ENCODE data around the gene KCND3. TPM values are rescaled to one million over a fixed set of nuclear protein-coding genes. Genes with fewer than 3 reads are reported as not detected.
"Not testable (repeated sequence)": the region's sequence is repeated elsewhere in the genome, so short reads cannot be mapped to it uniquely, and the experiment has no call there.

KCND3 gene
- polyA plus RNA-seq, 1 donor: 2.1 TPM

DNA sequence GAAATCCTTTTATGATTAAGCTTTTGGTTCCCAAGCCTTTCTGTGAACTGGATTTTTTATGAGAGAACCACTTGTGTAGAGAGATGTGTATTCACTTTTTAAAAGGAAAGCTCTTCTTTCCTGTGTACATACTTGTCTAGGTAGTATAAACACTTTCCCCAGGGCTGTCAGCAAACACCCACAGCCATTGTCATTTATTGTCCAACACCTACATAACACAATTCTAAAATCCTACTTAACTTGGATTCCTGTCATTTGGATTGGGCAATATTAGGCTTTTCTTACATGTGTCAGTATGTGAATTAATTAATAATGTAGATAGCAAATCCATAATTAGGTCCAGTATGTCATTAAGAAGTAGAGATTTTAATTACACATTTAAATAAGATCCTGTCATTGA is 221.4 kb downstream of the KCND3 start:
- no peak for DNase-seq

DNA sequence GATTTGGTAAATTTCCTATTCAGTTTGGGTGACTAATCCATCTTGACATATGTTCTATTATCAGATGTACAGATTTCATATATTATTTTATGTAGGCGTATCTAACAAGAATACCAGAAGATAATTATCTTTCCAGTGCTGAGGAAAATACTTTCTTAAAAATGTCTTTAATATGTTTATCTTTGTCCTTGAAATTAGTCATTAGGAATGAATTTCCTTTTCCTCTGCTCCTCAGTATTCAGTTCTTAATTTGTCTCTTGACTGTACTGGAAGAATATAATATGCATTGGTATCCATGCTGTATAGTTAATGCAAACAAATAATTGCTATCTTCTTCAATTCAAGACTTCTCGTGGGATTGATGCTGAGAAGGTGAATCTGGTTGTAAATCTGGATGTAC is 227.1 kb downstream of the KCND3 start:
- no peak for DNase-seq

DNA sequence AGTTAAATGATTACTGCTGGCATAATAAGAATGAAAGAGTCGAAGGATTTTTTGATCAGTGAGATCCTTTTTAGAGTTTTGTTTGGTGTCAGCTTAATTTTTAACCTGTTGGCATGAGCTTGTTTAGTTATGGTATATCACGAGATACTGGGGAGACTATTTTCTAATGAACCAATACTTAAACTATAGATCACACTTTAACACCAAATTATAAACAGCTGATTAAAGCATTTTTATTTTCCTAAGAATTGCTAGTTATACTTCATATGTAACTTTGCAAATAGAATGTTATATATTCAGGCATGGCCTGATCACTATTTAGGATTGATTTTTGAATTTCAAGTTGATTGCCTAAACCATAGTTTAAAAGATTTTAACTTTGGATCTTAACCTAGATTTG is 227.8 kb downstream of the KCND3 start:
- DNase-seq: no peak

DNA sequence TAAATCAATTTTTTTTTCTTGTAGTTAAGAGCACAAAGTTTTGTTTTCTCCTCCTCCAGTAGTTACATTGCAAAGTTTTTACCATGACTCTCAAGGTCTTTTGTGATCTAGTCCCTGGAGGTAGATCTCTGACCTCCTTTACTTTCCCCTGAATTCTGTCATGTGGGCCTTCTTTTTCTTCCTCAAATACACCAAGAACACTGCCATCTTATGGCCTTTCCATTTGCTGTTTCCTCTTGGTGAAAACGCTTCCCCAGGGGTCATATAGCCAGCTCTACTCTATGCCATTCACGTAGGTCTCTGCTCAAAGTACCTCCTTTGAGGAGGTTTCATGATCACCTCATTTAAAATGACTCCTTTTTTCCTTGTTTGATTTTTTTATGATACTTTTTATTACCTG is 231.1 kb downstream of the KCND3 start:
- no peak for DNase-seq

DNA sequence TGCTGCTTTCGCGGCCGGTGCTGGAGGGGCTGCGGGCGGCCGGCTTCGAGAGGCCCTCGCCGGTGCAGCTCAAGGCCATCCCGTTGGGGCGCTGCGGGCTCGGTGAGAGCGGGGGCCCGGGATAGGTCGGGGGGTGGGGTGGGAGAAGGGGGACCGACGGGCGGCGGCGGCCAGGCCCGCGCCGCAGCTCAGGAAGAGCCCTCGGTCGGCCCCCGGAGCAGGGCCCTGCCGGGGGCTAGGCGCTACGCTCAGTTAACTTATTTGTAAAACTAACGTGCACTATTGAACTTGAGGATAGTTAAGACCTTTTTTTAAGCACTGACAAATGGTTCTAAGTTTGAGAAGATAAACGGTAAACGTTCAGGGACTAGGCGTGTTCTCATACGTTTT is 233.3 kb downstream of the KCND3 start:
- no peak for DNase-seq

DNA sequence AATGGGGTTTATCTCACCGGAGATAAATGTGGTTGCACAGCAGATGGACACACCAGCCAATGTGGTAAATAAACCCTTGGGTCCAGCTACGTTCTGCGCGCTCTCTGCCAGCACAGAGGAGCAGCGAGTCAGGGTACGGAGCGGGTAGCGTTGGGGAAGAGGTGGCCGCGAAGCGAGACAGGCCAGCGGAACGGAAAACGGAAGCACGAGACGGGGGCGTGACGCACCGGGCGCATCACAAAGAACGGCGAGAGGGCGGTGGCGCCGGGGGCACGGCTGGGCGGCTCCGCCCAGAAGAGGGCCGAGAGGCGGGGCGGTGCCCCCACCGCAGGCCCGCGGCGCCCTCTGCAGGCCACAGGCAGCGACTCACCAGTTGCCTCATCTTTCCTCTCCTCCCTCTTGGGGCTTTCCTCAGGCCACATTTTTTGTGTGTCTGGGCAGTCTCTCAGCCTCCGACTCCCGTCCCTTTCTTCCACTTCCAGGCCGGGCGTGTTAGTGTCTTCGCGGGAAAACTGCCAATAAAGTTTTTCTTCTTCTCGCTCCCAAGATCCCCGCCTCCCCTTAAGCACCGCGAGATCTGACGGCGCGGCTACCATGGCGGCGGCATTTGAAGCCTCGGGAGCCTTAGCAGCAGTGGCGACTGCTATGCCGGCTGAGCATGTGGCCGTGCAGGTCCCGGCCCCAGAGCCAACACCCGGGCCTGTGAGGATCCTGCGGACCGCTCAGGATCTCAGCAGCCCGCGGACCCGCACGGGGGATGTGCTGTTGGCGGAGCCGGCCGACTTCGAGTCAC is 233.9 kb downstream of the KCND3 start, which contains the start of gene DDX20:
DDX20 (plus strand) TSS at position 571 of the 793 bp plus-strand sequence; CDS start at position 595, 24 bp downstream.
- DNase-seq: peak; percentile 95

DNA sequence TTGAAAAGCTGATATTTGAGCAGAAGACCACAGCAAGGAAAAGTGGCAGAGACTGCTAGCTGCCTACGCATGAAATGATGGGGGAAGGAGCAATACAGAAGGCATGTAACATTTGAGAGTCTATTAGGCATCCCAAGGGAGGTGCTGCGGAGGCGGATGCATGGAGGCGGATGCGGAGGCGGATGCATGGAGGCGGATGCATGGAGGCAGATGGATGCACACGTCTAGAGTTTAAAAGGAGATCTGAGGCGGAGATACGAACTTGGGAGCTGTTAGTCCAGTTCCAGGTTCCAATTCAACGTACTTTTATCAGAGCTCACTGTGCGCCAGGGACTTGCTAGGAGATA is 234.5 kb downstream of the KCND3 start:
- DNase-seq: peak; percentile 61

DNA sequence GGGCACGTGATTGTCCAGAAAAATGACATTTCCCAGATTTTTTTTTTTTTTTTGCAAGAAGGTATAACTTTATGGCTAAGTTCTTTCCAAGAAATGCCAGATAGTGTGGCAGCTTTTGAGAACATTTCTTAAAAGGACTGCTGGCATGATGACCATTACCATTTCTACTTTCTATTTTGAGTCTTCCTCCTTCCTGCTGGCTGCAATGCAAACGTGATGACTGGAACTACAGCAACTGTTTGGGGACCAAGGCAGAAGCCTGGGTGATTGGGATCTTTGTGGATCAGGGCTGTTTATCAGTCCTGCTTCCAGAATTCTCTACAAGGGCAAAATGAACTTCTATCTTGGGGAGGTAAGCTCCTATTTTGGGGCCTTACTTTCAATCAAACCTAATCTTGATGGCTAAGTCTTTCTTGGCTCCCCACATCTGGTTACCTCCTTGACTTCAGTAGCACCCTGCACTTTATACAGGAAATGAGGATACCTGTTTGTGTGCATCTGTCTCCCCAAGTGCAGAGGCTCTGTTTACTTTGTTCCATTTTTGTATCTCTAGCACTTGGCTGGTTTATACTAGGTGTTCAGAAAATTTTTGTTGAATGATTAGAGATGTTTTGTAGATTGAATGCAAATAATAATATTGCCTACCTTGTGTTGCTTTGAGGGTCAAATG is 237.4 kb downstream of the KCND3 start:
- no peak for DNase-seq

DNA sequence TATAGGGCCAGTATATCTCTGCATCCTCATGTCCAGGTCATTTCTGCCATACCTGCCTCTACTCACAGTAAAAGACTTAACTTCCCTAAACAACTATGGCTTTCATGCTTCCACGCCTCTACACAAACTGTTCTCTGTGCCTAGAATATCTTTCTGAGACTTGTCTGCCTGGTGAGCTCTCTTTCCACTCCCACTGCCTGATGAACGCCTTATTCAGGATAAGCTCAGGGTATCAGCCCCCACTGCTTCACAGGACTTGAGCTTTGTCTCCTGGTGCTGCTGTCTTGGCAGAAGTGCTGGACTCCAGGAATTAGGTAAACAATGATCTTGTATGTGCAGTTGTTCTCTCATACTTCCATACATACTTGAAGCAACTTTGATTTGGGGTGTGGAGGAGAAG is 238.6 kb downstream of the KCND3 start:
- DNase-seq: no peak

DNA sequence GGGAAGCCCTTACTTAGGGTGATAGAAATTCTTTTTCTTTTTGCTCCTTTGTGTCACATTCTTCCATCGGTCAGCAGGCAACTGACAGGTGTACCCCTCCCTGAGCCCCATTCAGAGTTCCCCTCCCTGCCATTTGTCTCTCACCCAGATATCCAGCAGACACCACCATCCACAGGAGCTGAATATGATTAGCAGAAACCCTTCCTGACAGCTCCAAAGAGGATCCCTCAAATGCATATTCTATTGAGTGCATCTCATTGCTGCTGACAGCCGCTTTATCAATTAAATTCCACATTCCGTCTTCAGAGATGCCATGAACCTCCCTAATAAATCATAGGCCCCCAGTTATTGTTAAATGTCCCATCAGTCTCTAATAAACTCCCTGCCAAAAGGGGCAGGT is 239.8 kb downstream of the KCND3 start:
- no peak for DNase-seq

DNA sequence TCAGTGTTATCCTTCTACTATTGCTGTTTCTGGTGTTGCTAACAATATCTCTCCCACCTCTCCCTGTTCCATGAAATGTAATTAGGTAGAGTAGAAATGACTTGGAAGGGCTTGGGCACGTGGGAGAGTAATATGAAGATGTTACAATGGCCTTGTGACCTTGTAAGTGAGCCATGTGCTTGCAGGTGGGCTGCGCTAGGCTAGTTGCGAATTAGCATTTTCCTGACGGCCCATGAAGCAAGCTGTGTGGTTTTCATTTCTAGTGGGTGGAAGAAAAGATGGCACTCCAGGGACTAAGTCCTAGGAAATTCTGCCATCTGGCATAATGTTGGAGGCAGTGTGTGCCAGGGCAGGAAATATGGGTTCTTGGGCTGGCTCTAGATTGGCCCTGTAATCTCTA is 241.5 kb downstream of the KCND3 start:
- no peak for DNase-seq

DNA sequence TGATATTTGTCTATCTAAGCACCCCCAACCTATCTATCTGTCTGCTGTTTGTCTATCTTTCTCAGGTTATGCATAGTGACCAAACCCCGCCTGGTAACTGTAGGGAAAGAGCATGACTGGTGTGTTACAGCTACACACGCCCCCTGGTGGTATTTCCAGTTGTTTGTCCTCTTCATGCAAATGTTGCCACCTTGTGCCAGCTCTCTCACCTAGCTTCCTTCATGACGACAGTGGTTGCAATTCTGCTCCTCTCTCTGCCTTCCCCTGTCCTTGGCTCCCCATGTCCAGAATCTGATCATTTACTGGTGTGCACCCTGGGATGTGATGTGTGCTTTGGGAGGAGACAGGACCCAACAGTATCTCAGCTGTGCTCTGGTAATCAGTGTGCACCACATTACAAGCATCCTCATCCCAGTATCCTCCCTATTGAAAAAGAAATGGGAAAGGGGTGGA is 242.2 kb downstream of the KCND3 start:
- DNase-seq: no peak

DNA sequence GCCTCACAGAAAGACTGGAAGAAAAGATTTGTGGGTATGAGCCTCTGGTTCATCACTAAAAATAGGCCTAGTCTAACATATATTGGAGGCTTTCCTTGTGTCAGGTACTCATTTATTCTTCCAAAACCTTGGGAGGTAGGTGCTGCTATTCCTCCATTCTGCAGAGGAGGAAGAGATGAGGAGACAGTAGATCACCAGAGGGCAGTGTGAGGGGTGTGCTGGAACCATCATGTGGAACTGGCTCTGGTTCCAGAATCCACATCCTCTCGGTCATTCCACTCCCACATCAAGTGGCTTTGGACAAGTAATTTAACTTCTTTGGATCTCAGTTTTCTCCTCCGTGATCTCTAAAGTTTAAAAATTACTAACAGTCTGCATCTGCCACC is 242.9 kb downstream of the KCND3 start:
- DNase-seq: no peak

DNA sequence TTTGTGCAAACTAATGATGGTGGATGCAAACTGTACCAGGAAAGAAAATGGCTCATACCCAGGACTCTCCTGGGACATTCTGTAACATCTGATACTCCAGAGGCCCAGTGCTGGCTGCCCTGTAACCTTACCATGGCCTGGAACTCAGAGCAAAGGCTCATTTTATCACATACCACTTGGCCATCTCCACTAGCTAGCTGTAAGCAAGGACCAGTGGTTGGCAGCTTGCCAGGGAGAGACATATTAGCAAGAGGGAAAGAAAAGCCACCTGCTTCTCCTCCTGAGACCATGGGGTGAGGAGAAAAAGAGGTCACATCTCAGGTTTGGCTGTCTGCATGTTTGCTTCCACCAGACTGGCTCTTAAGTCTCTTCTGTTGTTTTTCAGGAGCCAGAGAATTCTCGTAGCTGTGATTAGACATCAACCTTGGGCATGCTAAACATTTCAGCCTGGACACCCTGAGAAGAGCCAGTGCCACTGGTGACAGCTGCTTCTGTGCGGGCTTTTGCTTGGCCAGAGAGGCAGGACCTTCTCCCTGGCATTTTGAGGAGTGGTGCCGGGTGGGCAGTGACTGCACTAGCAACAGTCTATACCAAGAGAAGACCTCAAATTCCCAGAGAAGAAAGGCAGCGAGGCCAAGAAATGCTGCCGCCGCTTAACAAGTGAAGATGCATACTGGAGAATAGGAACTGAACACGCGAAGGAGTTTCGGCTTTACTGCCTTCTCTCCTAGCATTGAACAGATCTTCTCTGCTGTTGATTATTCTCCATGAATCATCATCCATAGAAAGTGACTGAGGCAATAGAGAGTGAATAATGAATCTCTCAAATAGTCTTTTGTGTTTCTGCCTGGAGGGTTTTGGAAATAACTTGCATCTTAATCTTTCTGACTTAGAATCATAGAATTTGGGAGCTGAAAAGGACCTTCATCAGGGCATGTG is 243.5 kb downstream of the KCND3 start:
- no peak for DNase-seq

DNA sequence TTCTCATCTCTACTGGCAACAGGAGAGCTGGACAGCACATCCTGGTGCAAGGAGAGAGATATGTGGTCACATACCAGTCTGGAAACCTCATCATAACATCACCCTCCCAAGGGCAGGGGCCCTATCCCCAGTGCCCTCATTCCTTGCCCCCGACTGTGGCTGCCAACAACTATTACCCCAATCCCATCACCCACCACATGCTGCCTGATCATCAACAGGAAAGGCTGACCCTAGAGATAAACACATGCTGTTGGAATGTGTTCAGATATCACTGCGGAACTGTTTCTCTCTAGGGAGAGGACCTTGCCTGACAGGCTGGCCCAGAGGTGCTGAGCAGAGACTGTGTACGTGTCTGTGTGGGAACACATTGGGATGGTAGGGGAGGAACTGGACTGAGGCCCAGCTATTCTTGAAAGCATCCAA is 245.8 kb downstream of the KCND3 start:
- no peak for DNase-seq

DNA sequence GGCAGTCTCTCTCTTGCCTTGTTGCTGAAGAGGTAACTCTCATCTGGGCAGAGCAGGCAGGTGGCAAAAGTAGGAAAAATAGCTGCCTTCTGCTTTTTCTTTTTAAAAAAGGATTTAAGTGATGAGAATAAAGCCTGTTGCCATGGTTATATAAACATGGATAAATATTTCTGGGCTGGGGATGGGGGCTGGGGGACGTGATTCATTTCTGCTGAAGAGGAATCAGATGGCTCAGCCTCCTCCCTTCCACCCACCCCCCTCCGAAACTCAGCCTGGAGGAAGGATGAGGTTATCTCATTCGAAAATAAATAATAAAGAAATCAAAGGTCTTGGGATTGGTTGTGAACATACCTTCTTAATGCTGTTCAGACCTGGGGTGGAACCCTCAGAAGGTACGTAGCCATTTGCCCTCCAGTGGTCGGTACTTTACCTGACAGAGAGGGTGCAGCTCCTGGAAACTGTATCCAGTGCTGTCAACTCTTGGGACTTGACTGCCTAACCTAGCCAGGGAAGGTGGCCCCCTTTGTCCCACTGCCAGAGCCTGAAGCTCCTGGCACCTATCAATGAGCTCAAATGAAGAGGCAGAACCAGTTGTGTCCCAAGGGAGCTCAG is 246.4 kb downstream of the KCND3 start:
- no peak for DNase-seq

DNA sequence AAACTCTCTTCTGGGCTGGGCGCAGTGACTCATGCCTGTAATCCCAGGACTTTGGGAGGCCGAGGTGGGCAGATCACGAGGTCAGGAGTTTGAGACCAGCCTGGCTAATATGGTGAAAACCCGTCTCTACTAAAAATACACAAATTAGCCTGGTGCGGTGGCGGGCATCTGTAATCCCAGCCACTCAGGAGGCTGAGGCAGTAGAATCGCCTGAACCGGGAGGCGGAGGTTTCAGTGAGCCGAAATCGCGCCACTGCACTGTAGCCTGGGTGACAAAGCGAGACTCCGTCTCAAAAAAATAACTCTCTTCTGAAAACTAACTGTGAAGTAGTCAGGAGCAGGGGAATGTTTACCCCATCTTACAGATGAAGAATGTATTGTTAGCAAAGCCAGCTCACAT is 247.2 kb downstream of the KCND3 start:
- not testable (repeated sequence) for DNase-seq

DNA sequence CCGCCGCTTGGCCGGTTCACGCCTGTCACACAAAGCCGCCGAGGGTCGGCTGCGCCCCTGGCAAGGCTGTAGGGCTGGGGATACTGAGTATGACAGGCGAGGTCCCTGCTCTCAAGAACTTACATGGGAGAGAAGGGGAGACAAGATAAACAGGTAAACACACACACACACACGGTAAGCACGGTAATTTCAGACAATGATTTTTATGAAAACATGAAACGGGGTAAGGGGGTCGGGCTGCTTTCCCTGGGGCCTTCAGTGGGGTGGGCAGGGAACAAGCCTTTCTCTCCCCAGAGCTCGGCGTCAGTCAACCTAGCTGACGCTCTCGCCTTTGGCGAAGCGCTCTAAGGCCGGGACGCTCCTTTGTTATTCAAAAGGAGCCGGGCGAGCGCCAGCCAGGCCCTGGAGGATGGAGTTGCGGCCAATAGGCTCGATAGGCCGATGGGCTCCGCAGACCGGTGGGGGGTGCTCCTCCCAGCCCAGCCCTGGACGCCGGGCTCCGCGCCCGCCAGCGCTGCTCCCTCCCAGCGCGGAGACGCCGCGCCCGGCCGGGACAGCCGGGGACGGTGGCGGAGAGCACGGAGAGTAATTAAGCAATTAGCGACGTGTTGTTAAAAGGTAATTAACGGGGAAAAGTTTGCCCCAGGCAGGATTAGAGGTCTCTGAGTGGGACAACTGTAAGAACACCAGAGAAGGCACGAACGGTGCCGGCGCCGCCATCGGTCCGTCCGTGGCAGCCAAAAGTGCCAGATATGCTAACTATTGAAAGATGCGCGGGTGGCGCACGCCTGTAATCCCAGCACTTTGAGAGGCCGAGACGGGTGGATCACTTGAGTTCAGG is 249.3 kb downstream of the KCND3 start:
- no peak for DNase-seq

DNA sequence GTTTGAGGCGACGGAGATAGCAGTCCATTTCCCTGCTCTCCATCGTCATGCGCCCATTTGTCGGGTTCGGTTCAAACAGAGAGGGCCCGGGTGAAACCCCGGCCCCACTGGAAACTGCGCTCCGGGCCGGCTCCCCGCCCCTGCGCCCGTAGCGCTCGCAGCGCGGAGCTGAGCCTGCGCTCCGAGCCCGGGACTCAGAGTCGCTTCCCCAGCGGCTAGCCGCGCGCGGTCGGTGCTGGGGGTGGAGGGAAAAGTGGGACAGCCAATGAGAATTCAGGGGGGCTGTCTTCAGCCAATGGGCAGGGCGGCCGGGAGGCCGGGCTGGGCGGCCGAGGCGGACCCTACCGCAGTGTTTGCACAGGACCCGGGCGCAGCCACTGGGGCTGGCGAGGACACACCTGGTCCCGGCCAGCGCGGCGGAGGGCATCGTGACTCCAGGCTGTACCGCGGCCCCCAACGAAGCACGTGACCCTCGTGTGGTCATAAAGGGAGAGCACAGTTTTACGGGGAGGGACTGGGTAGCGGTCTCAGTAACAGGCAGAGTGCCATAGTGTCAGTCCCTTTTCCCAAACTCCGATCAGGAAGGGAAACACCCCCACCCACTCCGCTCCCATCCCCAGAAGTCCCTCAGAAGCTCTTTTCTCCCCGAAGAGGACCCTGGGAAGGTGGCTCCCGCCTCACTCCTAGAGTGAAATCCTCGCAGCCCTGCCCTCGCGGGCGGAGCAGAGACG is 250.1 kb downstream of the KCND3 start, which contains the start of gene INKA2:
INKA2 (minus strand) TSS at position 202 of the 731 bp plus-strand sequence; CDS start at position 49, 153 bp downstream.
- peak; percentile 83 for DNase-seq

DNA sequence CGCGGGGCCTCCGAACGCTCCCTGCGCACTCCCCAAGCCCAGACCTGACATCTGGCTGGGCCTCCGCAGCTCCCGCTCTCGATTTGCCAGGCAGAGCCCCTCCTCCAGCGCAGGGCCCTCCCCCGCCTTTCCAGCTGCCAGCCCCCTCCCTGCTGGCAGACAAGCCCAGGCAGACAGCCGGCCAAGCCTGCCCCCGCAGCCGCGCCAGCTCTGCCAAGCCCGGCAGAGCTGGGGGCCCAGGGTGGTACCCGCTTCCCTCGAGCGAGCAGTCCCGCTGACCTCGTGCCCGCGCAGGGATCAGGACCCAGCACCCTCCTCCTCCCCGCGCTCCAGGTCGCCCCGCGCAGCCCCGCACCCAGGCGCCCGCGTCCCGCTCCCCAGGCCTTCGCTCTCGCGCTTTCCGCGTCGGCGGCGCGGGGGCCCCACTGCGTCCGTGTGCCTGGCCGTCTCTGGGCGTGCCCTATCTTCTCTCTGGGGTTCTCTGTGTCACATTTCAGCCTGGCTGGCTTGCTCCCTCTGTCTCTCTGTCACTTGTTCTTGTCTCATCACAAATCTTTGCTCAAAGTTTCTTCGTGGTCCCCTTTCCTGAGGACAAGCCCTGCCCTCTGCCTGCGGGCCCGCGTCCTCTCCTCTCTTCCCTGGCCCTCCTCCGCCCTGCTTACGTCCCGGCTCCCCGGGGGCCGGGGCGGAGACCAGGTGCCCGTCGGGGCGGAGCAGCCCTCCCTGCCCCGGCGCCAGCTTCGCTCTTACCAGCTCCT is 250.9 kb downstream of the KCND3 start:
- peak; percentile 79 for DNase-seq

All from hindlimb muscle (tissue), 1 donor.